Renal cortex interstitium (tissue), 11 donors: ENCODE results near the gene SPAM1. TPM values are rescaled to one million over a fixed set of nuclear protein-coding genes. Genes with fewer than 3 reads are reported as not detected.

Experiments used
- DNase-seq, 11 donors: peaks; one replicate each; pipeline ENCODE4 v3.0.0-alpha.2; 2013; ENCODE audit warnings: low read depth in 9 of 11, low spot score in 4 of 11; ENCODE audit errors: extremely low read depth in 1 of 11
- polyA plus RNA-seq, 3 donors: library from polyadenylated mRNA; unstranded; fragments of 120-200 nt; gene quantifications; one replicate each; pipeline ENCODE4 v1.2.1, GENCODE V29; 2013; ENCODE audit not compliant: insufficient read length in 3 of 3

SPAM1 gene
- polyA plus RNA-seq, 3 donors: not detected

DNA sequence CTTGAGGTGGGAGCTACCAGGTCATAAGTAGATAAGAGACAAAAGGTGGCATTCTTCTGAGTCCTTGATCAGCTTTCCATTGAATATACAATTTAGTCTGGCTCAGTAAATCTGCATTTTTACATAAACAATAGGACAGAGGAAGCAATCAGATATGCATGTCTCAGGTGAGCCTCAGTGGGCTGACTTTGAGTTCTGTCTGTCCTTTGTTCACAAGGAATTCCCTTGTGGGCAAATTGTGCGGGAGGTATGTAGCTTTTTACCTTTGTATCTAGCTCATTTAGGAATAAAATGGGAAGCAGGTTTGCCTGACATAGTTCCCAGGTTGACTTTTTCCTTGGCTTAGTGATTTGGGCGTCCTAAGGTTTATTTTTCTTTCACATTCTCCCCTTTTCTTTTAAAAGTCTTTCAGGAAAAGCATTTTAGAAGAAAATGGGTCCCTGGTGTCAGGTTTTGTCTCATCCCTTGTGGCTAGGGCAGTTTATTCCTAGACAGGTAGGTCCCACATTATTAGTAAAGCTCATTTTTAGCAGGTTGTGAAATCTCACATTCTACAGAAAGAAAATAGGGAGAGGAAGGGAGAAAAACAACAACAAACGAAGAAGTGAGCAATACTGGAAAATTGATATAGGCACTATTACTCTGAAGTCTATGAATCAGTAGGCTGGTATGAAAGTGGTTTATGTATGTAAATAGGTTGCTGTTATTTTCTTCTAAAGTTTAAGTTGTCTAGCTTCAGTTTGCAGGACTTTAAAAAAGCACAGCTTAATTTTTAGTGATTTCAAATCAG, 16.5 kb downstream of the SPAM1 start:
- DNase-seq: no peak

DNA sequence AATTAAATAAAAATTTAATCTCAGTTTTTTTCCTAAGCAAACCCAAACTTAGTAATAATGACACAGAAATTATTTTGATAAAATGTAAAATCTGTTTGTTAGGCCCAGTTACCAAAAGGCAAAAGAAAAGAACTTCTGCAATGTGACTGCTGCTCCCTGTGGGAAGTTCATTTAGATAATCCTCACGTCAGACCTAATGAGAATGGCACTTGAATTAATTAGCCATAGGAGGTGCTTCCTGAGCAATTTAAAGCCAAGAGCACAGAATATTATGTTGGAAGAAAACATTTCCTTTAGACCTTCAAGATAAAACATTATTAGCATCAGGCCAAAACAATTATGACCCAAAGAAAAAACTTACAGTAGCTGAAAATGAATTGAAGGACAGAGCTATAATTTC, 19.4 kb downstream of the SPAM1 start:
- DNase-seq: no peak

DNA sequence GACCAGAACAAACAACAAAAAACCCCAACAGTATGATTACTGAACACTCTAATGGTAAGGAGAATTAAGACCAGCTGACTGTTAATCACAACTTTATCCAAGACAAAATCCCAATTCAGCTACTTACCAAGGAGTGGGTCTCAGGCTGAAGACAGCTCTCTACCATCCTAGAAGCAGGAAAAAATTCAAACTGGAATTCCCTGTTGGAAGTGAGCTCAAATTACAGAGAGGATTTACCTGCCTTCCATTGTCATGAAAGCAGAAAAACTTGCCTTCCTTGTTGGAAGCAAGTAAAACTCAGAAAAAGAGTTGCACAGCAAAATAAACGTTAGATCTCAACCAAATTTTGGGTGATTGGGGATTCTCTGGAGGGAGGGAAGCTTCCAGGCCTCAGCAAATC, 20.9 kb downstream of the SPAM1 start:
- DNase-seq: no peak

DNA sequence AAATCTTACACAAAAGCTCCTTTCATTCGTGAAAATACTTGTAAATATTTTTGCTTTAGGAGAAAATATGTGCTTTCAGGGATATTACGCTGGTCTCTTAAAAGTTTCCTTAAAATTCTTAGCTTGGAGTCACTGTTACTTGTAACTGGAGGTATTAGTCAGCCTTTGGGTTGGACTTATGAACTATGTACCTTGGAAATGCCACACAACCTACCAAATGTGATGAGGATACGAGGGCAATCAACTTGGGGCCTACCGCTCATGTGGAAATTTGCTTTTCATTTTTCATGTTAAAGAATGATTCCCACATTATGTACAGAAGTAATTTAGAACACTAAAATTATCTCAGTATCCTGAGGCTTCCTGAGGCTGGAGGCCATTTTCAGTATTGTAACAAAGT, 23.1 kb downstream of the SPAM1 start:
- DNase-seq: no peak

DNA sequence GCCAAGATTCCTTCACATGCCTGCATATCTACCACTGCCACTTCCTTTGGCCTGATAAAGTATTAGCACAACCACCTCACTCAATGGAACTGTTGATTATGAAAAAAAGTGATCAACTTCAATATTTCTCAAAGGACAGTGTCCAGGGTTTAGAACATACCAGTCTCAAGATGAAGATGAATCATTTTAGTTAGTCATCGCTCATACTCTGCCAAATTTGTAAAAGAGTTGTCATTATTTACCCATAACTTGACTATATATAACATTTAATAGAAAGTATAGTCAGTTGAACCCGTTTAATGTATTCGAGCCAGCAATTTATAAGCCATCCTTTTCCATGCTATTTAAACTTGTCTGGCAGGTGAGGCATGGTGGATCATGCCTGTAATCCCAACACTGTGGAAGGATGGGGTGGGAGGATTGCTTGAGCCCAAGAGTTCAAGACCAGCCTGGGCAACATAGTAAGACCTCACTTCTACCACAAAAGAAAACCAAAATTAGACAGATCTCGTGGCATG, 33.2 kb downstream of the SPAM1 start:
- no peak for DNase-seq

DNA sequence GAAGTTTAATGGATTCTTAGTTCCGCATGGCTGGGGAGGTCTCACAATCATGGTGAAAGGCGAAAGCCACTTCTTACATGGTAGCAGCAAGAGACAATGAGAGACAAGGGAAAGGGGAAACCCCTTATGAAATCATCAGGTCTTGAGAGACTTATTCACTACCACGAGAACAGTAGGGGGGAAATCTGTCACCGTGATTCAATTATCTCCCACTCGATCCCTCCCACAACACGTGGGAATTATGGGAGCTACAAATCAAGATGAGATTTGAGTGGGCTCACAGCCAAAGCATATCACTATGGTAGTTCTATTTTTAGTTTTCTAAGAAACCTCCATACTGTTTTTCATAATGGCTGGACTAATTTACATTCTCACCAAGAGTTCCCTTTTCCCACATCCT, 36.7 kb downstream of the SPAM1 start:
- DNase-seq: no peak

DNA sequence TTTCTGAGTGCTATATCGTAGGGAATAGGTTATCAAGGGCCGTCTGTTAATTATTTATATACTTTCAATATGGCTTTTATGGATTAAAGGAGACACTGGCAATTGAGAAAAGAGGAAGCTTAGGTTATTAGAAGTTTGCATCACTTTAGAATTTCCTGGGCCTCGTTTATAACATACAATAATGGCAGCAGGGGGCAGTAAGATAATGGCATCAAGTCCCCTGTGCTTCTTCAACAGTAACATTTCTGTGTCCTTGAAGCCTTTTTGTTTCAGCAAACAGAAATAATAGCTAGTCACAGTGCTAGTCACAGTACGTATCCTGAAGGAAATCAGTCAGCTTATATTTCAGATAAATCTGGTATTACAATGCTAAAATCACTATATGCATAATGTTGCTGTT, 41.9 kb downstream of the SPAM1 start:
- peak in 2 of 11 donors; percentile 1 for DNase-seq

DNA sequence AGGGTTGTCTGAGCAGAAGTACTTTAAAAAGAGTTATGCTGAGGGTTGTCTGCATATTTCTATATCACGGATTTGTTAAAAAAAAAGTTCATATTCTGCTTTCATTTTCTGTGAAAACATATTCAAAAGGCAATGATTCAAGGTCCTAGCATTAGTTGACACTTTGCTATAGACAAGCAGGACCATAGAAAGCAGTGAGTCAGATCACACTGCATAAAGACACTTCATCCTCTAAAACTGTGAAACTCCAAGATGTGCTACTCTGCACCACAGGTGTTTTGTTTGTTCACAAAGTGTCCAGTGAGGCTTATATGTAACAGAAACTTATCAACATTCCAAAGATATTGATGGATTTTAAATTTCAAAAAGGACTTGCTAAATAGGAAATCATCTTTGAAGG, 47.0 kb downstream of the SPAM1 start:
- no peak for DNase-seq

DNA sequence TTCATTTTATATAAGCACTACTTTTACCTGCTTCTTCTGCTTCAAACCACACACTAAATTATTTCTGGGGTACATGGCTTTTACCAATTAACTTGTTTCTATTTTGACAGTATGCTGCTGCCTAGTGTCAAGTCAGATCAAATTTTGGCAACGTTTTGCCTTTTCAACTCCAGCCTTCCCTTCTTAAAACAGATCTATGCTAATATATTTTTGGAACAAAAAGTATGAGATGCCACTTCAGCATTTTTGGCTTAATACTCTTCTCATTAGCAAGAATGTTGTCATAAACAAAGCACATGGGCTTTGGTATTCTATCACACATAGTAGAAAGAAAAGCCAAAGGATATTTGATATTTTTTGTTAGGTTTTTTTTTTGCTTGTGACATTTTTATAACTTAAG, 47.8 kb downstream of the SPAM1 start:
- no peak for DNase-seq

DNA sequence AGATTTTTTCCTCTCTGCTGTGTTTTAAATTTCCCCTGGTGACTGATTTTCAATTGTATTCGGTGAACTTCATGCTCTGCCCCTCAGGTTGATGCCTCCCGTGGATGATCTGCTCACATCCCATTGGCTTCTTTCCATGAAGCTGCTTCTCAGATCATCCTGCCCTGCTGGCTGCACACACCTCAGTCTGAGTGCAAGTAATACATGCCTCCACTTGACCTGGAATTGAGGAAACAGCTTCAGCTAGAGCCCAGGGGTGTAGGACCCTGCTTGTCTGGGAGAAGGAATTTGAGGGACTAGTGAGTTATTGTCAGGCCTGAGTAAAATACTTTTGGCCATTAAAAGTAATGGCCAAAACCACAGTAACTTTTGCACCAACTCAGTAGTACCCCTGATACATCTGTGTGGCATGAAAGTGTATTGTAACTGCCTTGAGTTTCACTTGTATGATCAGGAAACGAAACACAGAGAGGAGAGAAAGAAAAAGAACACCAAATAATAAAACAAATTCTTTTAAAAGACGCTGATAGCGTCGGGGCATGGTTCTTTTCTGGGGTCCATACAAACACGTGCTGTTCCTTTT, 49.4 kb downstream of the SPAM1 start:
- no peak for DNase-seq

DNA sequence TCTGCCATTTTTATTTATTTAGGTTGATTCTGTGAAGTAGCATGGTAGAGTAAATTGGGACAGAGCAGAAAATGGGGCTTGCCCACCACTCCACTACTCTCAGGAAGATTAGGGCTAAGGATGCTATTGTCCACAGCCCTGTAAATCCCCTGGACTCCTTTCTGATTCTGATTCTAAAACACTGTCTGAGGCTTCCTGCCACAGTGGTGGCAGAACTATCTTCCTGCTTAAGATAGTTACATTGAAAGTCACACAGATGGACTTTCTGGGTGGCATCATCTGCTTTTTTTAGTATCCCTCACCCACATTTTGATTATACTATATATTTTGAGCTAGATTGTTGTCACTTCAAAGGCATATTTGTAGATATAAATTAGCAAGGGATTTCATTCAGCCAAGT, 50.0 kb downstream of the SPAM1 start:
- DNase-seq: no peak

DNA sequence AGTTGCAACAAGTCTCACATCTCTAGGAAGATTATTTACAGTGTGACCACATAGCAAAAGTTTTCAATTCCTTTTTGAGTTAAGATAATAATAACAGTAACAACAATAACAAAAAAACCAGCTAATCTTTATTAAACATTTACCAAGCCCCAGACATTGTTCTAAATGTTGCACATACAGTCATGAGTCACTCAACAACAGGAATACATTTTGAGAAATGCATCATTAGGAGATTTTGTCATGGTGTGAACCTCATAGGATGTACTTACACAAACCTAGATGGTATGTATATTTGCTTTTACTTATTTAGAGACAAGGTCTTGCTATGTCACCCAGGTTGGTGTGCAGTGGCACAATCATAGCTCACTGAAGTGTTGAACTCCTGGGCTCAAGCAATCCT, 52.0 kb downstream of the SPAM1 start:
- no peak for DNase-seq

DNA sequence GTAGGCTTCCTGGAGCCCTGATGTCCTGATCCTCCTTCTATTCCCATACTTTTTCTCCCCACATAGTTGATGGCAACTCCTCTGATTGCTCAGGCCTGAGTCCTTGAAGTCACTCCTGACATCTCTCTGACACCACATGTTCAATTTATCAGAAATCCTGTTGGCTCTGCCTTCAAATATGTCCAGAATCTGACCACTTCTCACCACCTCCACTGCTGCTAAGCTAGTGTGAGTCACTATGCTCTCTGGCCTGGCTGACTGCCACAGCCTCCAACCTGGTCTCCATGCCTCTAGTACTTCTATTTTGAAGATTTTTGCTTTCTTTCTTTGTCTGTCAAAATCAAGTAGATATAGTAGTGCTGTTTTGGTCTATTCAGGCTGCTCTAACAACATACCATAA, 54.8 kb downstream of the SPAM1 start:
- DNase-seq: no peak

DNA sequence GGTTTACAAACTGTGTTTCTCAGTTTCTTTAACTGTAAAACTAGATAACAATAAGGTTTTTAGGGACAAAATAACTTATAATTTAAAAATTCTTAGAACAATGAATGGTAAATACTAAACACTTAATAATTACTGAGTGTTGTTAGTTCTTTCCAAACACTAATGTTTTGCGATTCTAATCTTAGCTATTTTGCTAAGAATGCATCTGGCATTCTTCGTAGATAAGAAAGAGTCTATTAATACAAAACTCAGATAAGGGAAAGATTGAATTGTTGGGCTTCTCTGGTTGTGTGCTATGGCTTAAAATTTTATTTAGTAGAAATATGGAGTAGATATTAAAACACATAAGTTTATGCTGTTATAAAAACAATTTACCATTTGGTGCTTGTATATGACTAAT, 62.4 kb downstream of the SPAM1 start:
- no peak for DNase-seq

DNA sequence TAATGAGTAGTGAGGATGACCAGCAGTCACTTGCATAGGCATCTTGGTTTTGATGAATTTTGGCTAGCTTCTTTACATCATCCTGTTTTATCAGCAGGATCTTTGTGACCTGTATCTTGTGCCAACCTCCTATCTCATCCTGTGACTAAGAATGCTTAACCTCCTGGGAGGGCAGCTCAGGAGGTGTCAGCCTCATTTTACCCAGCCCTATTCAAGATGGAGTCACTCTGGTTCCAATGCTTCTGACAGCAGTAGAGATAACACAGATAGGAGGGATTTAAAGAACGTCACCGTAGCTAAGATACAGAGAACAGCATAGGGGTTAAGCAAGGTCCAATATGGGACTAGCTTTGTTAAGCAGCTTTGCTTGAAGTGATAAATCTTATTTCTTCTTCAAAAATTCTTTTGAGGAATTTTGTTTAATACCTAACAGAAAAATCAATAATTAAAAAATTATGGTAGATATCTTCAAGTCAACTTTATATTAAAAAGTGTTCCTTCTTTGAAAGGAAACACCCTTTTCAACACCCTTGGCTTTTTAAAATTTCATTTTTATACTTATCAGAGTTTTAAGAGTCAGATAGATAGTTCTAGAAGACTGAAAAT, 68.0 kb downstream of the SPAM1 start:
- no peak for DNase-seq

DNA sequence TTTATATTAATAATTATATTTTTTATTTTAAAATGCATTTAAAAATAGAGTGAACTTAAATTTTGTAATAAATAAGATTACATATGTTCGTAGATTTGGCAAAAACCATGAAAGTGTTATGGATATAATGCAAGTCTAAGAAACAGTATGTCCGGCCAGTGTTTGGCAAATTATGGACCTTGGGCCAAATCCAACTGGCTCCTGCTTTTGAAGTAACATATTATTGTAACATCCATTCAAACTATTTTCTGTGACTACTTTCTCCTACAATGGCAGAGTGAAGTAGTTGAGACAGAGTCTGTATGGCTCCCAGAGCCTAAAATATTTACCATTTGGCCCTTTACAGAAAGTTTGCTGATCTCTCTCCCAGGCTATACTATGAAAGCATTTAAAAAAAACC, 69.0 kb downstream of the SPAM1 start:
- DNase-seq: no peak

DNA sequence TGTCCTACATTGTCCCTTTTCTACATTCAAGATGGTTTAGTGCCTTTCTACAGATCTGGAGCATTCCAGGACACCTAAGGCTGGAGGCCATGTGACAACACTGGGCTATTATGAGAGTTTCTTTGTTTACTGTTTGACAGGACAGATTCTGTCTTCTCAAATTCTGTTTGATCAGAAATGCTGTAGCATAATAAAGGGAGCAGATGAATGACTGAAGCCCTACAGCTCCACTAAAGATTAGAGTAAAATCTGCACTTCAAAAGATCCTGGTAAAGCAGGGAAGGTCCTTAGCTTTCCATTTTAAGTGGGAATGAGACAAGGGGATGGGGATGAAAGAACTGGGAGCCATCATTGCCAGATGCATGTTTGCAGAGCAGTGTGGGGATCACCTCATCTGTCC, 69.4 kb downstream of the SPAM1 start:
- no peak for DNase-seq

DNA sequence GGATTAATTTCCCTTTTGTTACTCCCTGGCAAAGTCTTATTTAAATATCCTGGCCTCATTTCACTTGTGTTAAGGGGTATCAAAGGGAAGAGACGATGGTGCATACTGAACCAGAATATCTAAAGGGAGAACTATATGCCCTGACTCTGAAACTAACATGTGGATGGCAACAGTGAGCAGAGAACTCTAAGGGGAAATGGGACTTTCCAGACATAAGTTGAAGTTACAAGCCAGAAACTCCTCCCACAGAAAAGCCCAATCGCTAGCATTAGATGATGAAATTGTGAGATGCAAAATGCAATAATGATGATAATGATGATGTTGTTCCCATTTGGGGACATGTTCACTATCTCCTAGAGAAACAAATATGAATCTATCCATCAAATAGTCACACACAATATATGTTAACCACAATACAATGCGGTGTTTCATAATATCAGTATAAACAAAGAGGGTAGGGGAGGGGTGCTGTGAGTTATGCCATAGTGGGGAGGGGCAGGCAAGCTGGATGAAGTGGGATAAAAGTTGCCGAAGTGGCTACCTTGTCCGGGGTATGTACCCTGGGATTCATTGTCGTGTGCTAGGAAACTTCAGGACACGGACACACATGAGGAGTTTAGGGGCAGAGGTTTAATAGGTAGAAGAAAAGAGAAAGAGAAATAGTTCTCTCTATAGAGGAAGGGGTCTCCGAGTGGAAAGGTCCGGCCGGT, 70.7 kb downstream of the SPAM1 start:
- no peak for DNase-seq

DNA sequence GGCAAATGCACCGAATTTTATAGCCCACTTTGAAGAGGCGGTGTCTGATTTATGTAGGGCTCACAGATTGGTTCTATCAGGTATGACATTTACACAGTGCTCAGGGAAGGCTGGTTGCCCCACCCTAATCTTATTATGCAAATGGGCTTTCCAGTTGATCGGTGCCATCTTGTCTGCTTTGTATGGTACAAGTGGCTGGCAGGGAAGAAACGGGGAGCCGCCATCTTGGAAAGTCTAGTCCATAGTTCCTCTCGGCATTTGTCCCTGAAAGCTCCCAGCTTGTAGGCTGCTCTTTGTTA, 71.2 kb downstream of the SPAM1 start:
- DNase-seq: no peak

DNA sequence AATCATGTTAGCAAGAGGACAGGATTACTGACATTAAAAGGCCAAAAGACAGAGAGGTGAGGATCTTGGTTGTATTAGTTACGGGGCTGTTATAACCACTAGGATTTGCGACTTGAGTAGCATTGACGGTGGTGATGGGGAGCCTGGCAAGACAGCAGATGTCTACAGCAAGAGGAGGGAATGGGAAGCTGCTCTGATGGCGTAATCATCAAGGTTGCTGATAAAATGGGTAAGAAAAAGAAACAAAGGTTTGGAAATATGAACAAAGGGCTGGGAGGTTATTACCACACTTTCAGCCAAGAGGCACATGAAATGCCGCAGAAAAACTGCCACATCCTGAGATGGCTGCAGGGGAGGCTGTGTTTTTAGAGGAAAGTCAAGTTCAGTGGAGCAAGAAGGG, 73.9 kb downstream of the SPAM1 start:
- DNase-seq: no peak
